T-cell (primary cell): ENCODE data around the gene TASP1. TPM values are rescaled to one million over a fixed set of nuclear protein-coding genes. Genes with fewer than 3 reads are reported as not detected.

ENCODE experiments used
- ATAC-seq, 4 experiments: fragments of 200-7000 bp in 3 of 4; fragments of 150-1000 bp in 1 of 4; cut with Tn5 transposase; replicated peaks in 1 of 4; 1 replicate in 3 of 4; 2 replicates in 1 of 4; pipeline ENCODE4 v1.10.0; 2021; ENCODE audit warnings: moderate library complexity in 3 of 4, mild to moderate bottlenecking in 2 of 4, moderate number of reproducible peaks in 1 of 4
- CTCF ChIA-PET, 2 donors: fragments of 300-600 bp; sonication (Branson Sonifier 250); formaldehyde crosslinking; loops; one replicate each; lab custom pipeline; 2022; ENCODE audit warnings: antibody characterized with exemption in 2 of 2; lab: Charles Lee
- POLR2A ChIA-PET, 2 donors: fragments of 300-600 bp; sonication (Branson Sonifier 250); formaldehyde crosslinking; loops; one replicate each; lab custom pipeline; 2022; ENCODE audit warnings: antibody characterized with exemption in 2 of 2; lab: Charles Lee
- DNase-seq, 35 experiments: peaks; one replicate each; pipeline versions ENCODE4 v3.0.0 to v3.0.0-alpha.2; 2013 to 2023
- H3K27ac ChIP-seq: one replicate; pipeline ENCODE4 v1.5.1; 2013; ENCODE audit warnings: low read length
- H3K27me3 ChIP-seq, 2 experiments: replicated peaks in 1 of 2; 1 replicate in 1 of 2; 2 replicates in 1 of 2; pipeline versions ENCODE4 v1.6.1 to v1.7.0; 2013; ENCODE audit warnings: low read length in 1 of 2, mixed read lengths in 1 of 2; ENCODE audit not compliant: control insufficient read depth in 2 of 2, insufficient read depth in 2 of 2; ENCODE audit errors: extremely low read depth in 1 of 2
- H3K36me3 ChIP-seq, 2 donors: 1 replicate in 1 of 2; 2 replicates in 1 of 2; pipeline versions ENCODE4 v1.6.1 to v1.7.0; 2013; ENCODE audit warnings: low read length in 1 of 2; ENCODE audit not compliant: control insufficient read depth in 2 of 2, insufficient read depth in 1 of 2; ENCODE audit errors: extremely low read depth in 1 of 2
- H3K4me1 ChIP-seq, 2 experiments: 1 replicate in 1 of 2; 2 replicates in 1 of 2; pipeline versions ENCODE4 v1.6.1 to v1.7.0; 2013; ENCODE audit warnings: low read length in 2 of 2, mixed read lengths in 1 of 2; ENCODE audit not compliant: insufficient read depth in 2 of 2, control insufficient read depth in 1 of 2; ENCODE audit errors: extremely low read depth in 1 of 2
- H3K4me3 ChIP-seq, 2 donors: 1 replicate in 1 of 2; 2 replicates in 1 of 2; pipeline versions ENCODE4 v1.5.1 to v1.7.0; 2013; ENCODE audit warnings: mild to moderate bottlenecking in 2 of 2, low read length in 1 of 2, moderate library complexity in 1 of 2; ENCODE audit not compliant: control insufficient read depth in 1 of 2; ENCODE audit errors: extremely low read depth in 1 of 2
- H3K9me3 ChIP-seq: 2 replicates; pipeline ENCODE4 v1.7.0; 2013
- H3K27ac Mint-ChIP-seq, 2 donors: one replicate each; pipeline ENCODE4 v1.8.0; 2020 to 2021; ENCODE audit warnings: mild to moderate bottlenecking in 2 of 2, mixed read lengths in 2 of 2
- H3K27me3 Mint-ChIP-seq, 2 donors: one replicate each; pipeline ENCODE4 v1.8.0; 2021 to 2022; ENCODE audit warnings: mixed read lengths in 2 of 2
- H3K36me3 Mint-ChIP-seq: one replicate; pipeline ENCODE4 v1.8.0; 2021; ENCODE audit warnings: mixed read lengths
- H3K4me1 Mint-ChIP-seq, 3 donors: one replicate each; pipeline ENCODE4 v1.8.0; 2020 to 2022; ENCODE audit warnings: mixed read lengths in 3 of 3, mild to moderate bottlenecking in 1 of 3
- H3K4me3 Mint-ChIP-seq, 3 donors: one replicate each; pipeline ENCODE4 v1.8.0; 2020 to 2022; ENCODE audit warnings: mild to moderate bottlenecking in 3 of 3, mixed read lengths in 3 of 3, moderate library complexity in 3 of 3
- H3K9me3 Mint-ChIP-seq, 3 donors: one replicate each; pipeline ENCODE4 v1.8.0; 2020 to 2022; ENCODE audit warnings: mixed read lengths in 3 of 3
- WGBS: methylation state at CpG from one replicate; pipeline ENCODE4 v1.1.5; 2013; ENCODE audit warnings: missing lambda C conversion rate; ENCODE audit not compliant: insufficient coverage; 5-methylcytosine and 5-hydroxymethylcytosine counted together
- total RNA-seq, 35 experiments: library from RNA in 6 of 35; stranded (reverse) in 6 of 35; fragments of 120-200 nt in 1 of 35; gene quantifications; one replicate each; pipeline versions ENCODE4 v1.2.1 to v1.2.4 and lab custom pipeline; 2013 to 2026

TASP1 gene
- total RNA-seq, 5 donors from 2014 or later (not counting 1 experiment from before 2014, with no cell fraction given): 11.2 to 19.4 (median 13.8) TPM

DNA sequence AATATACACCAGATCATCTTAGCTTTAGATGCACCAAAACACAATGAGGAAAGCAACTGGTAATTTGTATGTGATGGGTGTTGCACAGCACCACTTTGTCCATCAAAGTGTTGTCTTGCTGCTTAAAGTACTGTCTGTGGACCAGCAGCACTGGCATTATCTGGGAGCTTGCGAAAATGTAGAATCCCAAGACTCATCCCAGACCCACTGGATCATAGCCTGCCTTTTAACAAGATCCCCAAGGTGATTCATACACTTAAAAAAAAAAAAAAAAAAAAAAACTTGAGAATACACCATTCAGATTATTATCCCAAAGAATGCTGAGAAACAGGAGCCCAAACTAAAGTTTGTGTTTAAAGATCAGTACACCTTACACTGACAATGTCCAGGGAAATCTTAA is 123.4 kb downstream of the TASP1 start:
- peaks cover 72% of the 10 kb centered on the region for H3K36me3 Mint-ChIP-seq
- Histone ChIP-seq H3K36me3 (no peaks in the 10 kb centered on the region), H3K27ac (no peak overlapping the region), H3K4me1 (no peaks in the 10 kb centered on the region), H3K9me3 (no peaks in the 10 kb centered on the region), H3K27me3 (no peaks in the 10 kb centered on the region), H3K4me3 (no peak overlapping the region)
- POLR2A ChIA-PET: no interaction called here
- no peak overlapping the region for H3K27ac Mint-ChIP-seq
- no peak for ATAC-seq
- H3K9me3 Mint-ChIP-seq: peaks cover 0 to 19% (median 10%) of the 10 kb centered on the region in 3 donors
- no peak for DNase-seq
- CTCF ChIA-PET: interaction anchor here in 1 of 2 donors (0.5 kb wide), 1 partner anchor 48 kb away, joined by 3 read pairs; no protein-coding TSS in a partner anchor
- no peak overlapping the region for H3K4me3 Mint-ChIP-seq
- H3K4me1 Mint-ChIP-seq: peaks cover 6 to 23% (median 9%) of the 10 kb centered on the region in 3 donors
- no peaks in the 10 kb centered on the region for H3K27me3 Mint-ChIP-seq
- WGBS: 100% methylated on average over 1 of the region's 1 CpG

DNA sequence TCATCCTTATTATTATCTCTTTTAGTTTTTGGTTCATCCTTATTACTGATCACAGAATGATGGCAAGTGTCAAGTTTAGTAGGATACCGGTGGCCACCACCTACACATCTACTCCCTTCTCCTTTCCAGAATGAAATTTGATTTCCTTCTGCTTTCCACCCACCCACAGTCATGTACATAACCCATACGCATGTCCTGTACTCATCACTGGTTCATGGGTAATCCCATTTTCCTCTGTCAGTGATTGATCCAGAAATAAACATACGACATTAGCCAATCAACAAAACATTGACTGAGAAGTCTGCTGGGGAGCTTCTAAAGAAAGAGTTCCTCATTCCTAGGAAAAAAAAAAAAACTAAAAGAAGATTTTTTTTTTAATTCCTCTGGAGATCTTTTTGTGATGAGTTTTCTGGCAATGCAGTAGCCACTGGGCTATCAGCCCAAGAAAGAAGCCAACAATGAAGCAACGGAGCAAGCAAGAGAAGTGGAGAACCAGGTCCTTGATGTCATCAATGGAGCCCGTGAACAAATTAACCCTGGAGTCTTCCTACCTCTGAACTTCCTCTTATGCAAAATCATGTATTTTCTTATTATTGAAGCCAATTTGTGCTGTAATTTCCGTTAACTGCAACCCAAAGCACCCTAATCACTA is 127.8 kb downstream of the TASP1 start:
- no CpG with 5 or more reads among the region's 6 CpGs for WGBS

DNA sequence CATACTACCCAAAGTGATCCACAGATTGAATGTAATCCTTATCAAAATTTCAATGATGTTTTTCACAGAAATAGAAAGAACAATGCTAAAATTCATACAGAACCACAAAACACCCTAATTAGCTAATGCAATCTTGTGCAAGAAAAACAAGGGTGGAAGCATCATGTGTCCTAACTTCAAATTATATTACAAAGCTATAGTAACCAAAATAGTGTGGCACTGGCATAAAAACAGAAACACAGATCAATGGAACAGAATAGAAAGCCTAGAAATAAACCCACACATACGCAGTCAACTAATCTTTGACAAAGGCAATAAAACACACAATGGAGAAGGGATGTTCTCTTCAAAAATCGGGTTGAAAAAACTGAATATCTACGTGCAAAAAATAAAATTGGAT is 131.1 kb downstream of the TASP1 start:
- ChIA-PET CTCF (interaction anchor here in 1 of 2 donors (0.6 kb wide), 1 partner anchor 533 kb away, joined by 4 read pairs; no protein-coding TSS in a partner anchor), POLR2A (no interaction called here)
- no peak overlapping the region for H3K27ac Mint-ChIP-seq
- H3K27me3 ChIP-seq: no peaks in the 10 kb centered on the region
- no peak overlapping the region for H3K4me3 ChIP-seq
- H3K4me1 ChIP-seq: no peaks in the 10 kb centered on the region
- WGBS: no CpG with 5 or more reads among the region's 3 CpGs
- no peaks in the 10 kb centered on the region for H3K27me3 Mint-ChIP-seq
- no peak for DNase-seq
- H3K4me1 Mint-ChIP-seq: no peaks in the 10 kb centered on the region
- H3K36me3 Mint-ChIP-seq: peaks cover 76% of the 10 kb centered on the region
- H3K9me3 Mint-ChIP-seq: peaks cover 18 to 50% (median 34%) of the 10 kb centered on the region in 3 donors
- no peaks in the 10 kb centered on the region for H3K36me3 ChIP-seq
- H3K27ac ChIP-seq: no peak overlapping the region
- H3K4me3 Mint-ChIP-seq: no peak overlapping the region
- H3K9me3 ChIP-seq: peaks cover 4% of the 10 kb centered on the region
- ATAC-seq: no peak

More for the DNA sequence above, 127.8 kb downstream of the TASP1 start:
- H3K36me3 ChIP-seq: no peaks in the 10 kb centered on the region
- no peak overlapping the region for H3K4me3 ChIP-seq
- no peak overlapping the region for H3K27ac ChIP-seq
- Mint-ChIP-seq H3K27me3 (no peaks in the 10 kb centered on the region), H3K36me3 (peaks cover 73% of the 10 kb centered on the region), H3K9me3 (peaks cover 7 to 38% (median 23%) of the 10 kb centered on the region in 3 donors), H3K4me1 (no peaks in the 10 kb centered on the region), H3K4me3 (no peak overlapping the region), H3K27ac (no peak overlapping the region)
- ATAC-seq (no peak), DNase-seq (no peak)
- H3K9me3 ChIP-seq: no peaks in the 10 kb centered on the region
- H3K27me3 ChIP-seq: no peaks in the 10 kb centered on the region
- POLR2A ChIA-PET: no interaction called here
- H3K4me1 ChIP-seq: no peaks in the 10 kb centered on the region
- CTCF ChIA-PET: no interaction called here

DNA sequence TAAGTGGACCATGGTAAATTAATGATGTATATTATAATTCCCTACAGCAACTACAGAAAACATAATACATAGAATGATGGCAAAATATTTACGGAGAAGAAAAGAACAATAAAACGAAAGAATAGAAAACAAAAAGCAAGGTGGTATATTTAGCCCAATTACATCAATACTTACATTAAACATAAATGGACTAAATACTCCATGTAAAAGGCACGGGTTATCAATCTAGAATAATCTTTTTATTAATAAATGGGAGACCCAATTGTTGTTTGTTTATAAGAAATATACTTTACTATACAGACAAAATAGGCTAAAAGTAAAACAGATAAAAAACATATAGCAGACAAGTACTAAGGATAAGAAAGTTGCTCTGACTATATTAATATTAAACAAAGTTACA is 137.2 kb downstream of the TASP1 start:
- Histone ChIP-seq H3K4me1 (no peaks in the 10 kb centered on the region), H3K36me3 (no peaks in the 10 kb centered on the region), H3K4me3 (no peak overlapping the region), H3K27me3 (no peaks in the 10 kb centered on the region), H3K27ac (no peak overlapping the region), H3K9me3 (peaks cover 14% of the 10 kb centered on the region)
- ChIA-PET CTCF (no interaction called here), POLR2A (no interaction called here)
- no CpG with 5 or more reads among the region's 3 CpGs for WGBS
- Mint-ChIP-seq H3K27ac (no peak overlapping the region), H3K9me3 (peaks cover 25 to 72% (median 28%) of the 10 kb centered on the region in 3 donors), H3K36me3 (peaks cover 81% of the 10 kb centered on the region), H3K4me1 (no peaks in the 10 kb centered on the region), H3K4me3 (no peak overlapping the region), H3K27me3 (no peaks in the 10 kb centered on the region)
- ATAC-seq (no peak), DNase-seq (no peak)

DNA sequence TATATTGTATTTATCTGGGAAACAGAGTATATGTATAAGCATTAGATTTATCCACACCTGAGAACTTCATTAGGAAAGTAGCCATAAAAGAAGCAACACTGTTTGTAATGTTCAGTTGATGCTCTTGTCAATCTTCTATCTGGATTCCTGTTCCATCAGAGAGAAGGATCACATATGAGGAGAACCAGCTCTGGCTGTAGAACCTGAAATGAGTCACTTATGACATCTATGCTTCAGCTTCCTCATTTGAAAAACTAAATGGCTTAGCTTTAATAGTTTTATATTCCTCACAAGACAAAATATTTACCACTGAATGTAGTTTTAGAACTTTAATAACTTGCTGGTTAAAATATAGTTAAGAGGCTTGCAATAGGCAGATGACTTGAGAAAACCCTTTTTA is 144.7 kb downstream of the TASP1 start:
- Mint-ChIP-seq H3K9me3 (peaks cover 1 to 20% (median 5%) of the 10 kb centered on the region in 3 donors), H3K36me3 (peaks cover 37% of the 10 kb centered on the region), H3K4me1 (no peaks in the 10 kb centered on the region), H3K27ac (no peak overlapping the region), H3K4me3 (no peak overlapping the region), H3K27me3 (no peaks in the 10 kb centered on the region)
- no peak for DNase-seq
- H3K4me1 ChIP-seq: no peaks in the 10 kb centered on the region
- ChIA-PET CTCF (no interaction called here), POLR2A (no interaction called here)
- ATAC-seq: no peak
- H3K27ac ChIP-seq: no peak overlapping the region
- no peaks in the 10 kb centered on the region for H3K36me3 ChIP-seq
- H3K9me3 ChIP-seq: peaks cover 3% of the 10 kb centered on the region
- no peak overlapping the region for H3K4me3 ChIP-seq
- H3K27me3 ChIP-seq: no peaks in the 10 kb centered on the region

DNA sequence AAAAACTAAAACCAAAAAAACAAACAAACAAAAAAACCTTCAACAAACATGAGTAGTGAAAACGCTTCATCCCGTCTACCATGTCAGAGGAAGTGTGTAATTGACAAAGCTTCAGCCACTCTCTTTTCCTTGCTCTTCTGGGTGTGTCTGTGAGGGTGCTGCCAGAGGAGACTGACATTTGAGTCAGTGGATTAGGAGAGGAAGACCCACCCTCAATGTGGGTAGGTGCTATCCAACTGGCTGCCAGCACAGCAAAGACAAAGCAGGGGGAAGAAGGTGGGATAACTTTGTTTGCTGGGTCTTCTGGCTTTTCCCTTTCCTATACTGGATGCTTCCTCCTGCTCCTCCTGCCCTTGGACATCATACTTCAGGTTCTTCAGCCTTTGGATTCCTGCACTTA is 145.6 kb downstream of the TASP1 start:
- Histone ChIP-seq H3K9me3 (peaks cover 3% of the 10 kb centered on the region), H3K27me3 (no peaks in the 10 kb centered on the region), H3K4me1 (no peaks in the 10 kb centered on the region), H3K4me3 (no peak overlapping the region), H3K36me3 (no peaks in the 10 kb centered on the region), H3K27ac (no peak overlapping the region)
- H3K27ac Mint-ChIP-seq: no peak overlapping the region
- WGBS: no CpG with 5 or more reads among the region's 2 CpGs
- DNase-seq: no peak
- no peaks in the 10 kb centered on the region for H3K4me1 Mint-ChIP-seq
- peaks cover 31% of the 10 kb centered on the region for H3K36me3 Mint-ChIP-seq
- H3K4me3 Mint-ChIP-seq: no peak overlapping the region
- no peak for ATAC-seq
- H3K27me3 Mint-ChIP-seq: no peaks in the 10 kb centered on the region
- POLR2A ChIA-PET: no interaction called here
- H3K9me3 Mint-ChIP-seq: peaks cover 0 to 14% (median 5%) of the 10 kb centered on the region in 3 donors
- CTCF ChIA-PET: no interaction called here
